ENCODE data around the gene SLC26A9.
A peak's percentile ranks its signal among the peaks of the same experiment; 100 is the strongest.

The SLC26A9 gene

GRCh38 chr1:205972491-205973168, 29.4 kb upstream of the SLC26A9 start:
- H3K4me3 ChIP-seq (ENCODE audit: low read length), result no peak overlapping the region
- no peaks in the 10 kb centered on the region for H3K9me3 ChIP-seq (ENCODE audit: control insufficient read depth, low read length)
- H3K9ac ChIP-seq (ENCODE audit: low read length), result no peak overlapping the region
- no peaks in the 10 kb centered on the region for H3K36me3 ChIP-seq (ENCODE audit: control insufficient read depth, insufficient read depth, low read length, severe bottlenecking)
- DNase-seq (ENCODE audit: low read depth), result no peak
- peaks cover 20% of the 10 kb centered on the region for H3K4me1 ChIP-seq (ENCODE audit: control insufficient read depth, insufficient read depth, low read length)
- no peaks in the 10 kb centered on the region for H3K27me3 ChIP-seq (replicated peaks; ENCODE audit: control insufficient read depth, insufficient read depth, low read length)

GRCh38 chr1:205972081-205972480, 28.8 kb upstream of the SLC26A9 start:
- Histone ChIP-seq H3K36me3 (ENCODE audit: control insufficient read depth, insufficient read depth, low read length, severe bottlenecking) (no peaks in the 10 kb centered on the region), H3K27me3 (replicated peaks; ENCODE audit: control insufficient read depth, insufficient read depth, low read length) (no peaks in the 10 kb centered on the region), H3K9me3 (ENCODE audit: control insufficient read depth, low read length) (no peaks in the 10 kb centered on the region), H3K4me1 (ENCODE audit: control insufficient read depth, insufficient read depth, low read length) (peaks cover 18% of the 10 kb centered on the region), H3K4me3 (ENCODE audit: low read length) (no peak overlapping the region), H3K9ac (ENCODE audit: low read length) (no peak overlapping the region)
- no peak for DNase-seq (ENCODE audit: low read depth)

- H3K36me3 ChIP-seq (ENCODE audit: control insufficient read depth, insufficient read depth, low read length, severe bottlenecking), result no peaks in the 10 kb centered on the region
- no peaks in the 10 kb centered on the region for H3K27me3 ChIP-seq (replicated peaks; ENCODE audit: control insufficient read depth, insufficient read depth, low read length)
- peaks cover 8% of the 10 kb centered on the region for H3K4me1 ChIP-seq (ENCODE audit: control insufficient read depth, insufficient read depth, low read length)
- no peak overlapping the region for H3K4me3 ChIP-seq (ENCODE audit: low read length)
- H3K9ac ChIP-seq (ENCODE audit: low read length), result no peak overlapping the region
- no peak for DNase-seq (ENCODE audit: low read depth)
- H3K9me3 ChIP-seq (ENCODE audit: control insufficient read depth, low read length), result no peaks in the 10 kb centered on the region
Measured at GRCh38 chr1:205971082-205971481, 27.8 kb upstream of the SLC26A9 start.

- H3K27me3 ChIP-seq (replicated peaks; ENCODE audit: control insufficient read depth, insufficient read depth, low read length), result no peaks in the 10 kb centered on the region
- H3K9me3 ChIP-seq (ENCODE audit: control insufficient read depth, low read length), result no peaks in the 10 kb centered on the region
- no peak overlapping the region for H3K4me3 ChIP-seq (ENCODE audit: low read length)
- peak; percentile 30 for DNase-seq (ENCODE audit: low read depth)
- no peak overlapping the region for H3K9ac ChIP-seq (ENCODE audit: low read length)
- H3K36me3 ChIP-seq (ENCODE audit: control insufficient read depth, insufficient read depth, low read length, severe bottlenecking), result no peaks in the 10 kb centered on the region
- peaks cover 2% of the 10 kb centered on the region for H3K4me1 ChIP-seq (ENCODE audit: control insufficient read depth, insufficient read depth, low read length)
Measured at GRCh38 chr1:205970486-205970885, 27.2 kb upstream of the SLC26A9 start.

- Histone ChIP-seq H3K4me1 (ENCODE audit: control insufficient read depth, insufficient read depth, low read length) (no peaks in the 10 kb centered on the region), H3K27me3 (replicated peaks; ENCODE audit: control insufficient read depth, insufficient read depth, low read length) (no peaks in the 10 kb centered on the region), H3K9ac (ENCODE audit: low read length) (no peak overlapping the region), H3K36me3 (ENCODE audit: control insufficient read depth, insufficient read depth, low read length, severe bottlenecking) (no peaks in the 10 kb centered on the region), H3K4me3 (ENCODE audit: low read length) (no peak overlapping the region), H3K9me3 (ENCODE audit: control insufficient read depth, low read length) (no peaks in the 10 kb centered on the region)
- no peak for DNase-seq (ENCODE audit: low read depth)
Measured at GRCh38 chr1:205969229-205969628, 26.0 kb upstream of the SLC26A9 start.

GRCh38 chr1:205967554-205968335, 24.5 kb upstream of the SLC26A9 start:
- H3K36me3 ChIP-seq (ENCODE audit: control insufficient read depth, insufficient read depth, low read length, severe bottlenecking), result no peaks in the 10 kb centered on the region
- no peak overlapping the region for H3K9ac ChIP-seq (ENCODE audit: low read length)
- no peaks in the 10 kb centered on the region for H3K9me3 ChIP-seq (ENCODE audit: control insufficient read depth, low read length)
- H3K27me3 ChIP-seq (replicated peaks; ENCODE audit: control insufficient read depth, insufficient read depth, low read length), result no peaks in the 10 kb centered on the region
- DNase-seq (ENCODE audit: low read depth), result no peak
- peaks cover 9% of the 10 kb centered on the region for H3K4me1 ChIP-seq (ENCODE audit: control insufficient read depth, insufficient read depth, low read length)
- H3K4me3 ChIP-seq (ENCODE audit: low read length), result no peak overlapping the region

GRCh38 chr1:205965036-205965884, 22.0 kb upstream of the SLC26A9 start:
- DNase-seq (ENCODE audit: low read depth), result no peak
- no peaks in the 10 kb centered on the region for H3K27me3 ChIP-seq (replicated peaks; ENCODE audit: control insufficient read depth, insufficient read depth, low read length)
- no peaks in the 10 kb centered on the region for H3K36me3 ChIP-seq (ENCODE audit: control insufficient read depth, insufficient read depth, low read length, severe bottlenecking)
- no peak overlapping the region for H3K4me3 ChIP-seq (ENCODE audit: low read length)
- no peaks in the 10 kb centered on the region for H3K9me3 ChIP-seq (ENCODE audit: control insufficient read depth, low read length)
- H3K4me1 ChIP-seq (ENCODE audit: control insufficient read depth, insufficient read depth, low read length), result peaks cover 11% of the 10 kb centered on the region
- H3K9ac ChIP-seq (ENCODE audit: low read length), result no peak overlapping the region

- Histone ChIP-seq H3K4me1 (ENCODE audit: control insufficient read depth, insufficient read depth, low read length) (peaks cover 11% of the 10 kb centered on the region), H3K27me3 (replicated peaks; ENCODE audit: control insufficient read depth, insufficient read depth, low read length) (peaks cover 3% of the 10 kb centered on the region), H3K9ac (ENCODE audit: low read length) (no peak overlapping the region), H3K36me3 (ENCODE audit: control insufficient read depth, insufficient read depth, low read length, severe bottlenecking) (no peaks in the 10 kb centered on the region), H3K4me3 (ENCODE audit: low read length) (no peak overlapping the region), H3K9me3 (ENCODE audit: control insufficient read depth, low read length) (no peaks in the 10 kb centered on the region)
- no peak for DNase-seq (ENCODE audit: low read depth)
Measured at GRCh38 chr1:205963352-205964155, 20.3 kb upstream of the SLC26A9 start.

GRCh38 chr1:205962821-205963221, 19.6 kb upstream of the SLC26A9 start:
- Histone ChIP-seq H3K4me1 (ENCODE audit: control insufficient read depth, insufficient read depth, low read length) (peaks cover 11% of the 10 kb centered on the region), H3K27me3 (replicated peaks; ENCODE audit: control insufficient read depth, insufficient read depth, low read length) (peaks cover 3% of the 10 kb centered on the region), H3K9me3 (ENCODE audit: control insufficient read depth, low read length) (no peaks in the 10 kb centered on the region), H3K9ac (ENCODE audit: low read length) (no peak overlapping the region), H3K36me3 (ENCODE audit: control insufficient read depth, insufficient read depth, low read length, severe bottlenecking) (no peaks in the 10 kb centered on the region), H3K4me3 (ENCODE audit: low read length) (no peak overlapping the region)
- no peak for DNase-seq (ENCODE audit: low read depth)

- DNase-seq (ENCODE audit: low read depth), result no peak
- no peaks in the 10 kb centered on the region for H3K9me3 ChIP-seq (ENCODE audit: control insufficient read depth, low read length)
- H3K9ac ChIP-seq (ENCODE audit: low read length), result no peak overlapping the region
- peaks cover 3% of the 10 kb centered on the region for H3K27me3 ChIP-seq (replicated peaks; ENCODE audit: control insufficient read depth, insufficient read depth, low read length)
- no peak overlapping the region for H3K4me3 ChIP-seq (ENCODE audit: low read length)
- peaks cover 11% of the 10 kb centered on the region for H3K4me1 ChIP-seq (ENCODE audit: control insufficient read depth, insufficient read depth, low read length)
- H3K36me3 ChIP-seq (ENCODE audit: control insufficient read depth, insufficient read depth, low read length, severe bottlenecking), result no peaks in the 10 kb centered on the region
Measured at GRCh38 chr1:205961991-205962820, 18.9 kb upstream of the SLC26A9 start.

Data from adipocyte (in vitro differentiated cells).